OCI-LY1 (cell line): Measurements from ENCODE around the gene ZMAT1.

ENCODE experiments used
- H2AFZ ChIP-seq: fragments of 200-600 bp; sonication (generic), shearing (Covaris generic); 2 replicates; pipeline ENCODE4 v1.6.0; 2014; ENCODE audit warnings: antibody characterized with exemption, mild to moderate bottlenecking, low read length
- H3F3A ChIP-seq: fragments of 200-600 bp; sonication (generic), shearing (Covaris generic); 2 replicates; pipeline ENCODE4 v1.6.0; 2014; ENCODE audit warnings: mild to moderate bottlenecking, antibody characterized with exemption, low read length, moderate library complexity; ENCODE audit not compliant: insufficient read depth
- H3K27ac ChIP-seq: fragments of 200-600 bp; sonication (generic); 2 replicates; pipeline ENCODE4 v1.5.1; 2014; ENCODE audit warnings: low read length, mixed run types, mild to moderate bottlenecking, low read depth; ENCODE audit not compliant: poor library complexity, severe bottlenecking
- H3K27me3 ChIP-seq: fragments of 200-600 bp; sonication (generic); 2 replicates; pipeline ENCODE4 v1.6.0; 2014; ENCODE audit warnings: antibody characterized with exemption, mild to moderate bottlenecking, low read length, moderate library complexity; ENCODE audit not compliant: insufficient read depth
- H3K36me3 ChIP-seq: fragments of 200-600 bp; sonication (generic); 2 replicates; pipeline ENCODE4 v1.6.1; 2014; ENCODE audit warnings: mild to moderate bottlenecking, antibody characterized with exemption, low read length, moderate library complexity, mixed read lengths; ENCODE audit not compliant: insufficient read depth
- H3K4me1 ChIP-seq: fragments of 200-600 bp; sonication (generic); 2 replicates; pipeline ENCODE4 v1.5.1; 2014; ENCODE audit warnings: mild to moderate bottlenecking, low read length, moderate library complexity; ENCODE audit not compliant: insufficient read depth, severe bottlenecking
- H3K4me2 ChIP-seq: fragments of 200-600 bp; sonication (generic), shearing (Covaris generic); 2 replicates; pipeline ENCODE4 v1.6.1; 2014; ENCODE audit warnings: low read length
- H3K4me3 ChIP-seq: fragments of 200-600 bp; sonication (generic); 2 replicates; pipeline ENCODE4 v1.5.1; 2014; ENCODE audit warnings: low read length, low read depth, mild to moderate bottlenecking, mixed read lengths; ENCODE audit not compliant: poor library complexity, severe bottlenecking
- H3K79me2 ChIP-seq: fragments of 200-600 bp; shearing (Covaris generic); 2 replicates; pipeline ENCODE4 v1.6.1; 2016; ENCODE audit warnings: mixed run types, low read length, mixed read lengths; ENCODE audit not compliant: insufficient read depth
- H3K9ac ChIP-seq: fragments of 200-600 bp; sonication (generic), shearing (Covaris generic); 2 replicates; pipeline ENCODE4 v1.6.1; 2014; ENCODE audit warnings: mild to moderate bottlenecking, low read length, mixed read lengths
- H3K9me2 ChIP-seq: fragments of 200-600 bp; sonication (generic), shearing (Covaris generic); 2 replicates; pipeline ENCODE4 v1.6.1; 2014; ENCODE audit warnings: low read depth, mild to moderate bottlenecking, low read length, mixed read lengths
- H3K9me3 ChIP-seq: fragments of 200-600 bp; shearing (Covaris generic); 2 replicates; pipeline ENCODE4 v1.6.1; 2014; ENCODE audit warnings: low read length, mixed read lengths
- H4K20me1 ChIP-seq: fragments of 200-600 bp; sonication (generic), shearing (Covaris generic); 2 replicates; pipeline ENCODE4 v1.6.0; 2016; ENCODE audit warnings: mild to moderate bottlenecking, low read length; ENCODE audit not compliant: insufficient read depth
- CTCF ChIP-seq: fragments of 200-600 bp; sonication (generic), shearing (Covaris generic); IDR thresholded peaks from 2 replicates; pipeline ENCODE4 v1.5.1; 2017; ENCODE audit warnings: mild to moderate bottlenecking, antibody characterized with exemption, low read length, moderate library complexity, mixed read lengths
- EZH2 ChIP-seq: fragments of 200-600 bp; sonication (generic), shearing (Covaris generic); IDR thresholded peaks from 2 replicates; pipeline ENCODE4 v1.8.0; 2017; ENCODE audit warnings: borderline replicate concordance, mixed run types, mild to moderate bottlenecking, antibody characterized with exemption, low read length, moderate library complexity, mixed read lengths

The ZMAT1 gene

GRCh38 chrX:101950581-101950980, 18.8 kb upstream of the ZMAT1 start:
- no peaks in the 10 kb centered on the region for H3K9me3 ChIP-seq
- no peaks in the 10 kb centered on the region for H3K36me3 ChIP-seq
- H4K20me1 ChIP-seq: no peaks in the 10 kb centered on the region
- H3K4me3 ChIP-seq: no peak overlapping the region
- TF ChIP-seq EZH2 (no peak), CTCF (no peak)
- no peak overlapping the region for H3K4me2 ChIP-seq
- no peak overlapping the region for H3K27ac ChIP-seq
- no peak overlapping the region for H3K9ac ChIP-seq
- H3F3A ChIP-seq: no peaks in the 10 kb centered on the region
- no peaks in the 10 kb centered on the region for H3K9me2 ChIP-seq
- no peaks in the 10 kb centered on the region for H3K4me1 ChIP-seq
- H3K79me2 ChIP-seq: no peaks in the 10 kb centered on the region
- H3K27me3 ChIP-seq: no peaks in the 10 kb centered on the region
- H2AFZ ChIP-seq: no peak overlapping the region

GRCh38 chrX:101932249-101932570, 383 bp upstream of the ZMAT1 start:
- Histone ChIP-seq H3K27ac (no peak overlapping the region), H3K36me3 (no peaks in the 10 kb centered on the region), H3F3A (no peaks in the 10 kb centered on the region), H3K27me3 (no peaks in the 10 kb centered on the region), H3K9me2 (no peaks in the 10 kb centered on the region), H3K79me2 (no peaks in the 10 kb centered on the region), H3K9me3 (no peaks in the 10 kb centered on the region), H2AFZ (no peak overlapping the region), H3K4me1 (peaks cover 9% of the 10 kb centered on the region), H3K4me3 (peak overlapping the region; percentile 75), H3K4me2 (peak overlapping the region; percentile 71; the same call in 1 of the 2 replicates), H3K9ac (no peak overlapping the region), H4K20me1 (no peaks in the 10 kb centered on the region)
- TF ChIP-seq CTCF (no peak), EZH2 (no peak)

GRCh38 chrX:101931136-101931487, 715 bp downstream of the ZMAT1 start:
- Histone ChIP-seq H3K79me2 (no peaks in the 10 kb centered on the region), H3K9ac (peak overlapping the region; percentile 95), H3K9me3 (no peaks in the 10 kb centered on the region), H3K27me3 (no peaks in the 10 kb centered on the region), H3K36me3 (no peaks in the 10 kb centered on the region), H2AFZ (no peak overlapping the region), H3K4me3 (peak overlapping the region; percentile 75), H4K20me1 (no peaks in the 10 kb centered on the region), H3F3A (no peaks in the 10 kb centered on the region), H3K4me2 (peak overlapping the region; percentile 71), H3K27ac (peak overlapping the region; percentile 66), H3K9me2 (no peaks in the 10 kb centered on the region), H3K4me1 (peaks cover 9% of the 10 kb centered on the region)
- TF ChIP-seq CTCF (no peak), EZH2 (no peak)
